SK-N-SH (cell line): ENCODE data around the gene MRPS12. TPM values are rescaled to one million over a fixed set of nuclear protein-coding genes. Genes with fewer than 3 reads are reported as not detected.
A peak's percentile ranks its signal among the peaks of the same experiment; 100 is the strongest.

Source experiments
- CTCF ChIA-PET: fragments of 300-600, 350-600 bp; formaldehyde crosslinking; extraction: SDS; loops from one replicate; lab custom pipeline; 2021; lab: Yijun Ruan, JAX
- POLR2A ChIA-PET: fragments of 350-600 bp; sonication (Branson Sonifier 250); formaldehyde crosslinking; extraction: SDS; loops from one replicate; lab custom pipeline; 2020; ENCODE audit warnings: antibody characterized with exemption, inconsistent platforms; lab: Yijun Ruan, JAX
- DNase-seq: peaks from one replicate; pipeline ENCODE4 v3.0.0; 2012
- H2AFZ ChIP-seq: fragments of 200-600 bp; sonication (generic); 2 replicates; pipeline ENCODE4 v1.8.1; 2016; ENCODE audit warnings: antibody characterized with exemption, mild to moderate bottlenecking, low read depth
- H3F3A ChIP-seq: fragments of 200-600 bp; sonication (generic); replicated peaks from 2 replicates; pipeline ENCODE3; 2016; ENCODE audit warnings: antibody characterized with exemption, mild to moderate bottlenecking; ENCODE audit not compliant: insufficient read depth
- H3K27ac ChIP-seq, 2 experiments: fragments of 200-500 bp in 1 of 2; fragments of 200-600 bp in 1 of 2; sonication (Bioruptor generic) in 1 of 2; sonication (generic), shearing (Covaris generic) in 1 of 2; 2 replicates each; pipeline versions ENCODE4 v1.5.1 to v1.6.1; 2014 to 2016; ENCODE audit warnings: low read depth in 2 of 2, inconsistent platforms in 1 of 2, low read length in 1 of 2, mild to moderate bottlenecking in 1 of 2, mixed read lengths in 1 of 2
- H3K27me3 ChIP-seq: fragments of 200-600 bp; sonication (generic), shearing (Covaris generic); 2 replicates; pipeline ENCODE4 v1.6.1; 2016; ENCODE audit warnings: mixed run types; ENCODE audit not compliant: insufficient read depth
- H3K36me3 ChIP-seq, 2 experiments: fragments of 200-500 bp in 1 of 2; fragments of 200-600 bp in 1 of 2; sonication (Bioruptor generic) in 1 of 2; sonication (generic) in 1 of 2; replicated peaks in 1 of 2; 2 replicates each; pipeline versions ENCODE3 to v1.5.1; 2014 to 2016; ENCODE audit warnings: low read length in 1 of 2, mild to moderate bottlenecking in 1 of 2; ENCODE audit not compliant: insufficient read depth in 2 of 2, control insufficient read depth in 1 of 2
- H3K4me1 ChIP-seq, 2 experiments: fragments of 200-500 bp in 1 of 2; fragments of 200-600 bp in 1 of 2; sonication (Bioruptor generic) in 1 of 2; sonication (generic), shearing (Covaris generic) in 1 of 2; 2 replicates each; pipeline versions ENCODE4 v1.5.1 to v1.6.1; 2014 to 2016; ENCODE audit warnings: low read depth in 1 of 2, low read length in 1 of 2, mixed run types in 1 of 2; ENCODE audit not compliant: insufficient read depth in 2 of 2, control insufficient read depth in 1 of 2
- H3K4me2 ChIP-seq: fragments of 200-600 bp; sonication (generic), shearing (Covaris generic); 2 replicates; pipeline ENCODE4 v1.6.1; 2017; ENCODE audit warnings: mixed run types
- H3K4me3 ChIP-seq, 2 experiments: fragments of 200-500 bp in 1 of 2; fragments of 200-600 bp in 1 of 2; sonication (Bioruptor generic) in 1 of 2; sonication (generic), shearing (Covaris generic) in 1 of 2; 2 replicates each; pipeline versions ENCODE4 v1.5.1 to v1.8.1; 2014 to 2016; ENCODE audit warnings: low read depth in 2 of 2, inconsistent platforms in 1 of 2, low read length in 1 of 2, mild to moderate bottlenecking in 1 of 2, mixed read lengths in 1 of 2, moderate library complexity in 1 of 2
- H3K79me2 ChIP-seq: fragments of 200-600 bp; sonication (generic); 2 replicates; pipeline ENCODE4 v1.8.1; 2017; ENCODE audit warnings: mild to moderate bottlenecking; ENCODE audit not compliant: insufficient read depth
- H3K9ac ChIP-seq: fragments of 200-600 bp; sonication (generic); 2 replicates; pipeline ENCODE4 v1.6.1; 2017; ENCODE audit warnings: mixed run types
- H3K9me2 ChIP-seq: fragments of 200-600 bp; sonication (generic); 2 replicates; pipeline ENCODE4 v1.6.1; 2017; ENCODE audit warnings: mixed run types
- H3K9me3 ChIP-seq: fragments of 200-600 bp; sonication (generic); 2 replicates; pipeline ENCODE4 v1.6.1; 2017; ENCODE audit warnings: mixed run types, mild to moderate bottlenecking, moderate library complexity
- H4K20me1 ChIP-seq: fragments of 200-600 bp; sonication (generic); 2 replicates; pipeline ENCODE4 v1.6.1; 2017; ENCODE audit warnings: mild to moderate bottlenecking, mixed run types; ENCODE audit not compliant: insufficient read depth
- CHD2 ChIP-seq: fragments of 150-350 bp; IDR thresholded peaks from 2 replicates; pipeline ENCODE4 v1.6.1; 2018; ENCODE audit warnings: low read length; ENCODE audit not compliant: partially characterized antibody
- ELF1 ChIP-seq: IDR thresholded peaks from 2 replicates; pipeline ENCODE4 v1.4.0; 2012
- EP300 ChIP-seq, 2 experiments: IDR thresholded peaks; 2 replicates each; pipeline versions ENCODE4 v1.4.0 to v1.6.1; 2012; ENCODE audit warnings: borderline replicate concordance in 1 of 2, low read depth in 1 of 2, low read length in 1 of 2
- FOXM1 ChIP-seq: IDR thresholded peaks from 2 replicates; pipeline ENCODE4 v1.4.0; 2012; ENCODE audit warnings: low read depth, mild to moderate bottlenecking
- GABPA ChIP-seq: IDR thresholded peaks from 2 replicates; pipeline ENCODE4 v1.4.0; 2012; ENCODE audit warnings: low read depth, mild to moderate bottlenecking
- NFIC ChIP-seq: IDR thresholded peaks from 2 replicates; pipeline ENCODE4 v1.4.0; 2012; ENCODE audit warnings: borderline replicate concordance
- NRF1 ChIP-seq: IDR thresholded peaks from 2 replicates; pipeline ENCODE4 v1.6.1; 2012; ENCODE audit warnings: low read depth, mild to moderate bottlenecking, low read length
- SMC3 ChIP-seq: IDR thresholded peaks from 2 replicates; pipeline ENCODE4 v1.6.1; 2012; ENCODE audit warnings: low read depth, low read length, improper control_type of control experiment
- TAF1 ChIP-seq: IDR thresholded peaks from 2 replicates; pipeline ENCODE4 v1.6.1; 2012; ENCODE audit warnings: low read depth, mild to moderate bottlenecking, low read length, moderate library complexity, borderline replicate concordance
- TEAD4 ChIP-seq: IDR thresholded peaks from 2 replicates; pipeline ENCODE4 v1.4.0; 2012; ENCODE audit warnings: mild to moderate bottlenecking, borderline replicate concordance; ENCODE audit not compliant: insufficient read depth
- WGBS: methylation state at CpG from one replicate; pipeline ENCODE4 v1.1.6; 2017; ENCODE audit warnings: low lambda C conversion rate; 5-methylcytosine and 5-hydroxymethylcytosine counted together
- polyA plus RNA-seq, 3 experiments: library from polyadenylated mRNA; depleted of rRNA; stranded (reverse); fragments of >200 nt; gene quantifications; 2 replicates each; pipeline ENCODE4 v1.2.3, GENCODE V29; 2012
- TF ChIP-seq, protein P1 (sequence below): IDR thresholded peaks from 2 replicates; pipeline ENCODE4 v1.6.1; 2012; ENCODE audit warnings: mild to moderate bottlenecking, low read depth, low read length, moderate library complexity

MRPS12 gene
- polyA plus RNA-seq, 1 of the 3 experiments (the other 2 are of a cell fraction): 59.6 TPM

DNA sequence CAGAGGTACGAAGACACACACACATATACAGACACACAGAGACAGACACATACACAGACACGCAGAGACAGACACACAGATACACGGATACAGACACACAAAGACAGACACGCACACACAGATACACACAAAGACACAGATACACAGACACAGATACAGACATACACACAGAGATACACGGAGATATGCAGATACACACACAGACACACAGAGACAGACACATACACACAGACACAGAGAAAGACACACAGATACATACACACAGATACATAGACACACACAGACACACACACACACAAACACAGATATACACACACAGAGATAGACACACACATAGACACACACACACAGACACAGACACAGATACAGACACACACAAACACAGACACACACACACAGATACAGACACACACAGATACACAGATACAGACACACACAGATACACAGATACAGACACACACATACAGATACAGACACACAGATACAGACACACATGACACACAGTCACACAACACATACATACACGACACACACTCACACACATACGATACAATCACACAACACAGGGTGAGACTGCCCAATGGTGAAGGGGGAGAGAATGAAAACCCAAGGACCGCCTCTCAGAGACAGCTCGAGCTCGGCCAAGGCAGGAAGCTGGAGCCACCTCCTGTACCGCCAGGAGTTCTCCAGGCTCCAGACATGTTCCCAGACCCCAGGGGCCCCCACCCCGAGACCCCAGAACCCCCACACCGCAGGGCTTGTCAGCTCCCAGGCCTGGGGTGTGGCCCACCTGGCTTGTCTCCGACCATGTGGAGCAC lies 9.9 kb upstream of the MRPS12 start:
- no peaks in the 10 kb centered on the region for H3F3A ChIP-seq
- H3K9me3 ChIP-seq: no peaks in the 10 kb centered on the region
- H3K9me2 ChIP-seq: no peaks in the 10 kb centered on the region
- H3K79me2 ChIP-seq: no peaks in the 10 kb centered on the region
- H3K9ac ChIP-seq: no peak overlapping the region
- DNase-seq: peak; percentile 19
- no peaks in the 10 kb centered on the region for H4K20me1 ChIP-seq
- no peak overlapping the region for H3K27ac ChIP-seq
- 83% methylated on average over 14 of the region's 14 CpGs for WGBS
- TF ChIP-seq NRF1 (no peak), EP300 (IDR thresholded peaks at IDR 0.05; ENCODE audit: borderline replicate concordance in 1 of 2, low read depth in 1 of 2, low read length in 1 of 2) (no peak)
- TF ChIP-seq, protein P1, sequence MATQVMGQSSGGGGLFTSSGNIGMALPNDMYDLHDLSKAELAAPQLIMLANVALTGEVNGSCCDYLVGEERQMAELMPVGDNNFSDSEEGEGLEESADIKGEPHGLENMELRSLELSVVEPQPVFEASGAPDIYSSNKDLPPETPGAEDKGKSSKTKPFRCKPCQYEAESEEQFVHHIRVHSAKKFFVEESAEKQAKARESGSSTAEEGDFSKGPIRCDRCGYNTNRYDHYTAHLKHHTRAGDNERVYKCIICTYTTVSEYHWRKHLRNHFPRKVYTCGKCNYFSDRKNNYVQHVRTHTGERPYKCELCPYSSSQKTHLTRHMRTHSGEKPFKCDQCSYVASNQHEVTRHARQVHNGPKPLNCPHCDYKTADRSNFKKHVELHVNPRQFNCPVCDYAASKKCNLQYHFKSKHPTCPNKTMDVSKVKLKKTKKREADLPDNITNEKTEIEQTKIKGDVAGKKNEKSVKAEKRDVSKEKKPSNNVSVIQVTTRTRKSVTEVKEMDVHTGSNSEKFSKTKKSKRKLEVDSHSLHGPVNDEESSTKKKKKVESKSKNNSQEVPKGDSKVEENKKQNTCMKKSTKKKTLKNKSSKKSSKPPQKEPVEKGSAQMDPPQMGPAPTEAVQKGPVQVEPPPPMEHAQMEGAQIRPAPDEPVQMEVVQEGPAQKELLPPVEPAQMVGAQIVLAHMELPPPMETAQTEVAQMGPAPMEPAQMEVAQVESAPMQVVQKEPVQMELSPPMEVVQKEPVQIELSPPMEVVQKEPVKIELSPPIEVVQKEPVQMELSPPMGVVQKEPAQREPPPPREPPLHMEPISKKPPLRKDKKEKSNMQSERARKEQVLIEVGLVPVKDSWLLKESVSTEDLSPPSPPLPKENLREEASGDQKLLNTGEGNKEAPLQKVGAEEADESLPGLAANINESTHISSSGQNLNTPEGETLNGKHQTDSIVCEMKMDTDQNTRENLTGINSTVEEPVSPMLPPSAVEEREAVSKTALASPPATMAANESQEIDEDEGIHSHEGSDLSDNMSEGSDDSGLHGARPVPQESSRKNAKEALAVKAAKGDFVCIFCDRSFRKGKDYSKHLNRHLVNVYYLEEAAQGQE: no peak
- H3K27me3 ChIP-seq: no peaks in the 10 kb centered on the region
- H3K4me2 ChIP-seq: no peak overlapping the region
- peaks cover 0 to 10% of the 10 kb centered on the region in 2 experiments; a peak in 1 of 4 replicates for H3K4me1 ChIP-seq
- ChIA-PET POLR2A (interaction anchor here (0.6 to 0.9 kb wide), 2 partner anchors 42 to 188 kb away, joined by 3 read pairs; no protein-coding TSS in a partner anchor), CTCF (no interaction called here)
- peaks cover 4 to 17% of the 10 kb centered on the region in 2 experiments for H3K36me3 ChIP-seq
- no peak overlapping the region for H2AFZ ChIP-seq
- no peak overlapping the region for H3K4me3 ChIP-seq

DNA sequence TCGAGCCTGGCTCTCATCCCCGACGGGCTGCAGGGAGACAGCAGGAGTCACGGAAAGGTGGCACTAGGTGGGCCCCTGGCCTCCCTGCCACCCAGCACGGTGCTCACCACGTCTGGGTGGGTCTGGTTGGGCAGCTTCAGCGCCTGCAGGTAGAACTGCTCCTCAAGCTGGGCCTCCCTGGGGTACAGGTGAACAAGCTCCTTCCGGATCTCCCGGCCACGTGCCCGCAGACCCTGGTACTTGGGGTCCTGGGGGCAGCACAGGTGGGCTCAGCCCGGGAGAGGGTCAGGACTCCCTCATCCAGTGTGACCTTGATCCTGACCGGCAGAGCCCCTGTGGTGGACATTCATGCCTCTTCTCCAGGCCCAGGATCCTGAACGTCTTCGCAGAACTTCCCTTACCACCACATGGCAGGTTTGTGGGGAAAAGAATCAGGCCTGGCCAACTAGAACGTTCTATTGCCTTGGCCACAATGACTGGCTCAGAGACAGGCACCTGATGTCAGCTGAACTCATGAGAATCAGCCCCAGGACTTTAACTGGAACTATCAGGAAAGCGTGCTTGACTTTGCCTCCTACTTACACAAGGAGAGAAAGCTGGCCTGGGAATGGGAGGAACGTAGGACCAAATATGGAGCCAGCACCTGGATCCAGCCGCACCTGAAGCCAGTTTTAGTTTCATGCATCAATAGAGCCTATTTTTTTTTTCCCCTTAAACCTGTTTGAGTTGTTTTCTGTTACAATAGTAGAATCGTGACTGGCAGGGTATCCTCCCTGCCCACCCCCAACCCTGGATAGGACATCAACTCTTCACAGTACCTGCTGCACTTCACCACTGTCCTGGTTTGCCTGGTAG lies 9.1 kb upstream of the MRPS12 start:
- Histone ChIP-seq H3K9me2 (no peaks in the 10 kb centered on the region), H3K9ac (no peak overlapping the region), H3K79me2 (no peaks in the 10 kb centered on the region), H3K27ac (no peak overlapping the region), H3K9me3 (no peaks in the 10 kb centered on the region), H3K4me1 (peaks cover 0 to 10% of the 10 kb centered on the region in 2 experiments; a peak in 1 of 4 replicates), H3K36me3 (peaks cover 4 to 17% of the 10 kb centered on the region in 2 experiments), H3F3A (no peaks in the 10 kb centered on the region), H3K27me3 (no peaks in the 10 kb centered on the region), H4K20me1 (no peaks in the 10 kb centered on the region), H2AFZ (no peak overlapping the region), H3K4me3 (no peak overlapping the region), H3K4me2 (no peak overlapping the region)
- TF ChIP-seq FOXM1 (no peak), TEAD4 (no peak), EP300 (IDR thresholded peaks at IDR 0.05; ENCODE audit: borderline replicate concordance in 1 of 2, low read depth in 1 of 2, low read length in 1 of 2) (no peak), SMC3 (no peak), ELF1 (no peak), NFIC (no peak), GABPA (no peak), TAF1 (no peak), CHD2 (no peak)
- DNase-seq: no peak
- CTCF ChIA-PET: interaction anchor here (0.6 kb wide), 1 partner anchor 188 kb away, joined by 3 read pairs; no protein-coding TSS in a partner anchor
- WGBS: 97% methylated on average over 14 of the region's 20 CpGs
- POLR2A ChIA-PET: interaction anchor here (0.6 to 0.9 kb wide), 2 partner anchors 42 to 188 kb away, joined by 3 read pairs; no protein-coding TSS in a partner anchor
